IPS DF 19.7 (cell line): ENCODE results near the gene TAF3.

Experiments used
- DNase-seq: peaks from one replicate; pipeline ENCODE4 v3.0.0-alpha.2; 2013; ENCODE audit warnings: low read depth, low spot score

The TAF3 gene

GRCh38 chr10:8047452-8048280, 229.4 kb downstream of the TAF3 start:
- DNase-seq, result no peak

GRCh38 chr10:8048281-8049008, 230.1 kb downstream of the TAF3 start:
- DNase-seq, result no peak

GRCh38 chr10:8049045-8049864, 230.9 kb downstream of the TAF3 start:
- DNase-seq, result no peak

- no peak for DNase-seq
Observed at GRCh38 chr10:8049865-8050555, 231.7 kb downstream of the TAF3 start.

GRCh38 chr10:8050556-8051108, 232.3 kb downstream of the TAF3 start:
- no peak for DNase-seq

- DNase-seq, result no peak
Observed at GRCh38 chr10:8051109-8051821, 233.0 kb downstream of the TAF3 start.

GRCh38 chr10:8051851-8052257, 233.5 kb downstream of the TAF3 start:
- DNase-seq, result no peak

GRCh38 chr10:8052341-8052955, 234.1 kb downstream of the TAF3 start:
- no peak for DNase-seq

- DNase-seq, result no peak
Observed at GRCh38 chr10:8052956-8053445, 234.7 kb downstream of the TAF3 start.

GRCh38 chr10:8053446-8054243, 235.3 kb downstream of the TAF3 start:
- DNase-seq, result no peak

- DNase-seq, result no peak
Observed at GRCh38 chr10:8054244-8054493, 235.9 kb downstream of the TAF3 start.

- DNase-seq, result no peak
Observed at GRCh38 chr10:8054494-8055407, 236.4 kb downstream of the TAF3 start, which contains the start of gene GATA3. GATA3 (plus strand) TSS chr10:8054688; CDS start chr10:8055656, 968 bp downstream.

GRCh38 chr10:8055420-8056349, 237.4 kb downstream of the TAF3 start:
- DNase-seq, result no peak

- DNase-seq, result no peak
Observed at GRCh38 chr10:8056378-8056777, 238.1 kb downstream of the TAF3 start.

GRCh38 chr10:8056871-8057331, 238.6 kb downstream of the TAF3 start:
- no peak for DNase-seq

GRCh38 chr10:8057636-8058273, 239.4 kb downstream of the TAF3 start:
- no peak for DNase-seq
